Measurements from ENCODE around the gene KISS1. TPM values are rescaled to one million over a fixed set of nuclear protein-coding genes. Genes with fewer than 3 reads are reported as not detected.

Gene KISS1
- total and polyA plus RNA-seq, 4 donors: 0.25 to 3.4 TPM; not detected in 2

DNA sequence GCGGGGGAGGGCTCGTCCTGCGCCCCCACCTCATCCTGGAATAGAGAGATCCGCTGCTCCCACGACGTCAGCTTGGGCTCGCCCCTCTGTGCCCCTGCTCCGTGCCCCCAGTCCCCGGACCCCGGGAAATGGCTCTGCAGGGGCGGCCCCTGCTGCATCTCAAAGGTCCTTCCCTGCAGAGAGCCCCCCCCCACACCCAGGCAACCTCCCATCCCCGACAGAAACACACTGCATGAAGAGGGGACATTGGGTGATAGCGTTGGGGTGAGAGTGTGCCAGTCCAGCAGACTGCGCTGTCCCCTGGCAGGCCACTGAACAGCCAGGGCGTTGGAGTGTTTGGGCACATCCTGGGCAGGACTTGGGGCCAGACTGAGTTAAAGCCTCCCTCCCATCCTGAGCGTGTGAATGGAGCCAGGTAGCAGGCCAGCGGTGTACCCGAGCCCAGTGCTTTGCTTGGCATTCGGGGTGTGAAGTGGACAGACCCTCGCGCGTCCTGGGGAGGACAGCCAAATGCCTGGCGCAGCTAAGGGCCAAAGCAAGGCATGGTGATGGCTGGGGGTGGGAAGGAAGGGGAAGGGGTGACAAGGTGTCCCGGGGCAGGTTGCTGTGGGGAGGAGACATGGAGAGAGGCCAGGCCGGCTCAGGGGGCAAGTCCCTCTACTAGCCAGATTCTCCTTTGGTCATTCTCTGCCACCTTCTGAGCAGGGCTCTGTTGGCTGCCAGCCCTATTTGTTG is 43.8 kb downstream of the KISS1 start:
- Histone ChIP-seq H3K9ac (ENCODE audit: insufficient read depth in 1 of 2, low read length in 2 of 2) (no peak overlapping the region), H3K4me1 (ENCODE audit: control insufficient read depth in 5 of 5, insufficient read depth in 5 of 5, low read length in 5 of 5) (peaks cover 0 to 8% (median 3%) of the 10 kb centered on the region in 5 donors), H3K36me3 (ENCODE audit: control insufficient read depth in 4 of 4, insufficient read depth in 4 of 4, low read length in 4 of 4) (no peaks in the 10 kb centered on the region), H3K27ac (ENCODE audit: low read depth in 1 of 2, low read length in 1 of 2) (no peak overlapping the region), H3K4me3 (peak overlapping the region; percentile 9), H3K9me3 (ENCODE audit: control insufficient read depth in 4 of 4, insufficient read depth in 3 of 4, low read length in 3 of 4) (no peaks in the 10 kb centered on the region), H3K27me3 (ENCODE audit: control insufficient read depth in 3 of 3, insufficient read depth in 3 of 3, low read length in 2 of 3) (no peaks in the 10 kb centered on the region)
- DNase-seq (no peak), ATAC-seq (ENCODE audit: insufficient read depth, low FRiP score) (no peak)
- WGBS, 2 donors: 29 to 33% methylated on average over 24 to 25 of the region's 25 CpGs
- TF ChIP-seq, protein P1, sequence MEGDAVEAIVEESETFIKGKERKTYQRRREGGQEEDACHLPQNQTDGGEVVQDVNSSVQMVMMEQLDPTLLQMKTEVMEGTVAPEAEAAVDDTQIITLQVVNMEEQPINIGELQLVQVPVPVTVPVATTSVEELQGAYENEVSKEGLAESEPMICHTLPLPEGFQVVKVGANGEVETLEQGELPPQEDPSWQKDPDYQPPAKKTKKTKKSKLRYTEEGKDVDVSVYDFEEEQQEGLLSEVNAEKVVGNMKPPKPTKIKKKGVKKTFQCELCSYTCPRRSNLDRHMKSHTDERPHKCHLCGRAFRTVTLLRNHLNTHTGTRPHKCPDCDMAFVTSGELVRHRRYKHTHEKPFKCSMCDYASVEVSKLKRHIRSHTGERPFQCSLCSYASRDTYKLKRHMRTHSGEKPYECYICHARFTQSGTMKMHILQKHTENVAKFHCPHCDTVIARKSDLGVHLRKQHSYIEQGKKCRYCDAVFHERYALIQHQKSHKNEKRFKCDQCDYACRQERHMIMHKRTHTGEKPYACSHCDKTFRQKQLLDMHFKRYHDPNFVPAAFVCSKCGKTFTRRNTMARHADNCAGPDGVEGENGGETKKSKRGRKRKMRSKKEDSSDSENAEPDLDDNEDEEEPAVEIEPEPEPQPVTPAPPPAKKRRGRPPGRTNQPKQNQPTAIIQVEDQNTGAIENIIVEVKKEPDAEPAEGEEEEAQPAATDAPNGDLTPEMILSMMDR (IDR thresholded peaks at IDR 0.05; ENCODE audit: control extremely low read depth, extremely low read depth): no peak

DNA sequence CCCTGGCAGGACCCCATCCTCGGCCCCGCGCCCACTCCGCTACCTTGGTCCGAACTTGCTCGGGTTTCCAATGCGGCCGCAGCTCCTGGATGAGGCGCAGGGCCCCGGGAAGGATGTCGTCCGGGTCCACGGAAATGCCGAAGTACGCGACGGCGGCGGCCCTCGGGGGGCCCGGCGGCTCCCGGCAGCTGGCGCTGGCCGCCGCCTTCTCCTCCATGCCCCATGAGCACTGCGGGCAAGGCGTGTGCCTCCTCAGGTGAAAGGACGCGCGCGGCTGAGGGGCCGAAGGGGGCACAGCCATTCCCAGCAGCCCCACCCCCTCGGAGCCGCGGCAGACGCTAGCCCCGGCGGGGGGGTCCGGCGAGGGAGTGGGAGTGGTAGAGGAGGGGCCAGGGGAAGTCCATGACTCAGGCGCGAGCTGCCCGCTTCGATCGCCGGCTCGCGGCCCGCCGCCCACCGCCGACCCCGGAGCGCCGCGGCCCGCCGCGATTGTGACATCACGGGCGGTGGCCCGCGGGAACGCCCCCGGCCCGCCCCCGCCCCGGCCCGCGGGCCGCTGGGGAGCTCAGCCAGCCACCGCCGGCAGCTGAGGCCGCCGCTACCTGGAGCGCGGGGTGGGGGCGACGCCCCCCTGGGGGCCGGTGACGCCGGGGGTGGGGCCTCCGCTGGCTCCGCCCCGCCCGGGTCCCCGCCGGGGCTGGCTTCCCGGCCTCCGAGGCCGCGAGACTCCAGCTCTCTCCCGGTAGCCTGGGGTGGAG is 44.6 kb downstream of the KISS1 start, which contains the start of gene ETNK2:
Gene ETNK2 (minus strand): TSS at position 493 of the 758 bp plus-strand sequence. CDS start 192 bp downstream, at position 301.
- WGBS, 2 donors: 1% methylated on average over 41 to 94 of the region's 94 CpGs

DNA sequence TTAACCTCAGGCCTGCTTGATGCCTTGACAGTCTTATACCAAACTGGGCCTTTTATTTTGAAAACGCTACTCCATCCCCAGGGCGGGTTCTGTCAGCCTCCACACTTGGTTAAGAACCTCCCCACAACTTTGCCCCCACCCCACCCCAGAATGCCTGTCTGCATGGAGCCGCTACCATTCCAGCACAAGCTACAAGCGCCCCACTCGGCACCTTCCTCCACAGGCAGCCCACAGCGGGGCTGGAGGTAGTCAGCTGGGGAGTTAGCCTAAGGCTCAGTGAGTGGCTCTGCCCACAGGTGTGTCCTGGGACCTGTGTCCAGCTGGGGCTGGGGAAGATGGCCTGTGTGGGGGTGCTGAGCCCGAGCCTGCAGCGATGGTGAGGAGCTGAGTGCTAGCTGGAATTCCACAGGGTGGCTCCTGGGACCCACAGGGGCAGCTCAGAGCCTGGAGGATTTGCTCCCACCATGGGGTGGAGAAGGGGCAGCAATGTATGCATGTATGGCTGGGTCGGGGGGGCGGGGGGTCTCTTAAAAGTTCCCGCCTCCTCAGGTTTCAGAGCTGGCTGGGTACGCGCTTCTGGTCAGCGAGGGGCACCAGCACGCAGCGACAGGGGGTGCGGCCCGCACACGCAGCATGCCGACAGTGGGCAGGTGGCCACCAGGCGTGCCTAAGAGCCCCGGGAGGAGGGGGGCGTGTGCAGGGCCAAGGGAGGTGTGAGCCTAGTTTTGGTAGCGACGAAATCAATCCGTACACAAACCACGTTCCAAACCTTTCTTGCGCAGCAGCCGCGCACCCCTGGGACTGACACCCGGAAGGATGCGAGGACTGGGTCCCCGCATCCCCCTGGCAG is 45.4 kb downstream of the KISS1 start:
- Histone ChIP-seq H3K9me3 (ENCODE audit: control insufficient read depth in 4 of 4, insufficient read depth in 3 of 4, low read length in 3 of 4) (no peaks in the 10 kb centered on the region), H3K27ac (ENCODE audit: low read depth in 1 of 2, low read length in 1 of 2) (peak overlapping the region in 1 of 2 donors; percentile 10), H3K4me1 (ENCODE audit: control insufficient read depth in 5 of 5, insufficient read depth in 5 of 5, low read length in 5 of 5) (peaks cover 0 to 8% (median 3%) of the 10 kb centered on the region in 5 donors), H3K27me3 (ENCODE audit: control insufficient read depth in 3 of 3, insufficient read depth in 3 of 3, low read length in 2 of 3) (no peaks in the 10 kb centered on the region), H3K9ac (ENCODE audit: insufficient read depth in 1 of 2, low read length in 2 of 2) (peak overlapping the region in 1 of 2 donors; percentile 25), H3K36me3 (ENCODE audit: control insufficient read depth in 4 of 4, insufficient read depth in 4 of 4, low read length in 4 of 4) (no peaks in the 10 kb centered on the region), H3K4me3 (peak overlapping the region; percentile 62)
- DNase-seq (peak; percentile 35 to 42 (median 38)), ATAC-seq (ENCODE audit: insufficient read depth, low FRiP score) (no peak)
- TF ChIP-seq, protein P1 (IDR thresholded peaks at IDR 0.05; ENCODE audit: control extremely low read depth, extremely low read depth): no peak
- 41 to 43% methylated on average over 33 of the region's 33 CpGs for WGBS, 2 donors

More for the DNA sequence above, 44.6 kb downstream of the KISS1 start, which contains the start of gene ETNK2:
- ATAC-seq (ENCODE audit: insufficient read depth, low FRiP score): peak; percentile 54
- Histone ChIP-seq H3K27ac (ENCODE audit: low read depth in 1 of 2, low read length in 1 of 2) (peak within 1 kb of the TSS in 1 of 2 donors; percentile 10), H3K9ac (ENCODE audit: insufficient read depth in 1 of 2, low read length in 2 of 2) (peak within 1 kb of the TSS in 1 of 2 donors; percentile 25), H3K36me3 (ENCODE audit: control insufficient read depth in 4 of 4, insufficient read depth in 4 of 4, low read length in 4 of 4) (no peaks in the 10 kb centered on the region), H3K4me3 (peak within 1 kb of the TSS; percentile 62), H3K27me3 (ENCODE audit: control insufficient read depth in 3 of 3, insufficient read depth in 3 of 3, low read length in 2 of 3) (no peaks in the 10 kb centered on the region), H3K4me1 (ENCODE audit: control insufficient read depth in 5 of 5, insufficient read depth in 5 of 5, low read length in 5 of 5) (peaks cover 0 to 8% (median 3%) of the 10 kb centered on the region in 5 donors), H3K9me3 (ENCODE audit: control insufficient read depth in 4 of 4, insufficient read depth in 3 of 4, low read length in 3 of 4) (no peaks in the 10 kb centered on the region)
- DNase-seq: peak; percentile 69 to 77 (median 71)
- TF ChIP-seq, protein P1 (IDR thresholded peaks at IDR 0.05; ENCODE audit: control extremely low read depth, extremely low read depth): no peak

All from lung (tissue), 12 donors.